Mucosa of stomach (tissue), 1 donor: ENCODE data around the gene NRXN2.

ENCODE experiments used
- H3K27me3 ChIP-seq: one replicate; pipeline ENCODE4 v1.7.0; 2013; ENCODE audit warnings: mild to moderate bottlenecking, low read length; ENCODE audit not compliant: control insufficient read depth, insufficient read depth
- H3K36me3 ChIP-seq: one replicate; pipeline ENCODE4 v1.7.0; 2013; ENCODE audit warnings: low read length; ENCODE audit not compliant: control insufficient read depth, insufficient read depth
- H3K4me1 ChIP-seq: one replicate; pipeline ENCODE4 v1.7.0; 2013; ENCODE audit warnings: mild to moderate bottlenecking, low read length; ENCODE audit not compliant: control insufficient read depth, insufficient read depth
- H3K4me3 ChIP-seq: one replicate; pipeline ENCODE4 v1.7.0; 2013; ENCODE audit warnings: low read length
- H3K9ac ChIP-seq: one replicate; pipeline ENCODE4 v1.7.0; 2013; ENCODE audit warnings: mild to moderate bottlenecking, low read length, moderate library complexity
- H3K9me3 ChIP-seq: one replicate; pipeline ENCODE4 v1.7.0; 2013; ENCODE audit warnings: mild to moderate bottlenecking, low read length, moderate library complexity; ENCODE audit not compliant: control insufficient read depth
- donor health status: Pancreatic carcinoma.

NRXN2 gene

DNA sequence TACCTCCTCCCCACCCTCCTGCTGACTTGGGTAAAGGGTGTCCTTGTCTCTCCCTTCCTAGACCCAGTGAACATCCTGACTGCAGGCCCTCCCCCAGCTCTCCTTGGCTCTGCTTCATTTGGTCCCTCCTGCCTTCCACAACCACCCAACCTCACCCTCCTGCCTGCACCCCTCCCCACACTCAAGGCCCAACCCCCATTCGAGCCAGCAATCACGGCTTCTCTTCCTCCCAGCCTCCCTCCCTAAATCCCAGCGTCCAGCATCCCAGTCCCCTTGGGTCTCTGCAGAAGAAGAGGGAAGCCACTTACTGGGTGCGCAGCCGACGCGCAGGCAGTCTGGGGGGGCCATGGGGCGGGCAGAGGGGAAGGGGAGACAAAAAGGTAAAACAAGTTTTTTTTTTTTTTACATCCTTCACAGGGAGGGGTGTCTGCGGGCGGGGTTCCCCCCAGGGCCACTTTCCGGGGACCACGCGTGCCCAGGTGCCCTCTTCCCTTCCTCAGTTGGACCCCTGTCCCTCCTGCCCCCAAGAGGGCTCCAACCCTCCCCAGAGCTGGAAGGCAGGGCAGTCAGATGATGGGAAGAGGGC lies 69.5 kb downstream of the NRXN2 start:
- Histone ChIP-seq H3K9ac (no peak overlapping the region), H3K4me1 (no peaks in the 10 kb centered on the region), H3K9me3 (no peaks in the 10 kb centered on the region), H3K27me3 (peaks cover 4% of the 10 kb centered on the region), H3K4me3 (no peak overlapping the region), H3K36me3 (no peaks in the 10 kb centered on the region)

DNA sequence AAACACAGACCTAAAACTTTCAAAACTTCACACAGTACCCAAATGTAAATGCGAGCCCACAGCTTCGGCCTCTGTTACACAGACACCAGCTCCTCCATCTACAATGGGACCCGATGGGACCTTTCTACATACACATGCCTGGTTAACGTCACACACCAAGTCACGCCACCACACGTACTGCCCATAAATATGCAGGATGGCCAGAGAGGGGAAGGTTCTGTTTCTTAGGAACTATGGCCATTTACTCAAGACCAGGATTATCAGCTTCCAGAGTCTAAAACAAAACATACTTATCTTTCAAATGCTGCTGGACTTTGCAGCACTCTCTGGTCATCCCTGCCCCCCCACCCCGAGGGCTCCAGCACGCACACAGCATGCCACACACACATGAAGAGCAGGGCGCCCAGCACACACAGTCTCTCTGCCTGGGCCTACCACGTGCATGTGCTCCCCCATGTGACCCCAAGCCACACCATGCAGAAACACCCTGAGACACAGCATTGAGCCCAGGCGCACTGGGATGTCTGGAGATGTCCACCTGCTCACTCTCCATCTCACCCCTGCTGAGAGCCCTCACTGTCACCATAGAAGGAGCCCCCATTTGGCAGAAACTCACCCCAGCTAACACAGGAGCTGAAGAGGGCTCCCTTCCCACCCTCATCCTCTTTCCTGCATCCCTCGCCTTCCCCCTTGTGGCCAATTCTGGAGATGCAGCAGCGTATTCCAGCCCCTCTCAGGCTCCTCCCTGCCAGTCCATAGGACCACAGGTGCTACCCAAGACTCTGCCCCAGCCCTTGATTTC lies 70.2 kb downstream of the NRXN2 start:
- Histone ChIP-seq H3K4me3 (no peak overlapping the region), H3K27me3 (peaks cover 4% of the 10 kb centered on the region), H3K9me3 (no peaks in the 10 kb centered on the region), H3K36me3 (no peaks in the 10 kb centered on the region), H3K9ac (no peak overlapping the region), H3K4me1 (no peaks in the 10 kb centered on the region)

- H3K4me1 ChIP-seq = no peaks in the 10 kb centered on the region
- peaks cover 14% of the 10 kb centered on the region for H3K27me3 ChIP-seq
- no peaks in the 10 kb centered on the region for H3K36me3 ChIP-seq
- H3K9me3 ChIP-seq = no peaks in the 10 kb centered on the region
- H3K4me3 ChIP-seq = no peak overlapping the region
- no peak overlapping the region for H3K9ac ChIP-seq
Measured at GRCh38 chr11:64650923-64651523, 72.0 kb downstream of the NRXN2 start.

GRCh38 chr11:64649291-64649697 lies 73.7 kb downstream of the NRXN2 start:
- Histone ChIP-seq H3K4me1 (no peaks in the 10 kb centered on the region), H3K9ac (no peak overlapping the region), H3K4me3 (no peak overlapping the region), H3K9me3 (no peaks in the 10 kb centered on the region), H3K36me3 (no peaks in the 10 kb centered on the region), H3K27me3 (peaks cover 30% of the 10 kb centered on the region)

DNA sequence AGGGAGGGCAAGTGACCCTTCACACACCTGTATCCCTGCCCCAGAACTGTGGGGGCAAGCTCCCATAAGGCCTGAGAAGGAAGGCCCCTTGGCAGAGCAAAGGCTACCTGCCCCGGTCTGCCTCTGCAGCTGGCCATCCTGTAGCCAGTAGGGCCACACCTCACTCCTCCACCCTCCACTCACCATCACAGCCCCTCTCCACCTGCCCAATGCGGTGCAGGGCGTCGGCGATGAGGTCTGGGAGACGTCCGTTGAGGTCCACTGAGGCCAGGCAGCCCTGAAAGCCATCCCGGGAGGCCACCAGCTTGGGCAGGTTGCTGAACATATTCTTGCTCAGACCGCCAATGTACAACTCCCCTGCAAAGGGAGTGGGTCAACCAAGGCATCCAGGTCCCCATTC lies 74.4 kb downstream of the NRXN2 start:
- Histone ChIP-seq H3K9ac (no peak overlapping the region), H3K27me3 (peaks cover 38% of the 10 kb centered on the region), H3K4me1 (no peaks in the 10 kb centered on the region), H3K4me3 (no peak overlapping the region), H3K36me3 (no peaks in the 10 kb centered on the region), H3K9me3 (no peaks in the 10 kb centered on the region)

DNA sequence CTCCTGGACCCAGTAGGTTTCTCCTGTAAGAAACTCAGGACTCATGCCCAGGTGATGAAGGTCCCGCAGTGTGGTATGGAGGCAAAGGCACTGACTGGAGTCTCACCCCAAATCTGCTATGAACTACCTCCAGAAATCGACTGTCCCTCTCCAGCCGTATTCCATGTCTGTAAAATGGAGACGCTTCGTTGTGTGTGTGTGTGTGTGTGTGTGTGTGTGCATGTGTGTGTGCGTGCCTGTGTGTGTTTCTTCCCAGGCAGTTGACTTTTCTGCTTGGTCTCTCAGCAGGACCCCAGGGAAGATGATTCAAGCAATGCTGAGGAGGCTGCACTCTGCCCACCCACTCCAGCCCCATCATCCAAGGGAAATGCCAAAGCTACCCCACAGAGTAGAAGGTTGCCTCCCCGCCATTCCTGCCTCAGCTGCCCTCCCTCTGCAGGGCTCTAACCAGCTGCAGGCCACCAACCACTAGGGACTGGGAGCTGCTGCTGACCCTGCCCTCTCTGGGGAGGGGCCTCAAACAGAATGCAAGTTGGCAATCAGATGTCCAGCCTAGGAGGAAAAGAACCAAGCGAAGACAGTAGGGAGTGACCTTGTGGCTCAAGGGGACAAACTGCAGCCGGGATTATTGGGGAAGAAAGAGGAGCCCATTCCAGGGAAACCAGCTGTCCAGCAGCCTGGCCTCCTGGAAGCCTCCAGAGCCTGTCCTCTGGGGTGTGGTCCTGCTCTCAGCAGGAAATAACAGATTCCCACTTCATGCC lies 75.8 kb downstream of the NRXN2 start:
- Histone ChIP-seq H3K4me1 (no peaks in the 10 kb centered on the region), H3K27me3 (peaks cover 41% of the 10 kb centered on the region), H3K9me3 (no peaks in the 10 kb centered on the region)

DNA sequence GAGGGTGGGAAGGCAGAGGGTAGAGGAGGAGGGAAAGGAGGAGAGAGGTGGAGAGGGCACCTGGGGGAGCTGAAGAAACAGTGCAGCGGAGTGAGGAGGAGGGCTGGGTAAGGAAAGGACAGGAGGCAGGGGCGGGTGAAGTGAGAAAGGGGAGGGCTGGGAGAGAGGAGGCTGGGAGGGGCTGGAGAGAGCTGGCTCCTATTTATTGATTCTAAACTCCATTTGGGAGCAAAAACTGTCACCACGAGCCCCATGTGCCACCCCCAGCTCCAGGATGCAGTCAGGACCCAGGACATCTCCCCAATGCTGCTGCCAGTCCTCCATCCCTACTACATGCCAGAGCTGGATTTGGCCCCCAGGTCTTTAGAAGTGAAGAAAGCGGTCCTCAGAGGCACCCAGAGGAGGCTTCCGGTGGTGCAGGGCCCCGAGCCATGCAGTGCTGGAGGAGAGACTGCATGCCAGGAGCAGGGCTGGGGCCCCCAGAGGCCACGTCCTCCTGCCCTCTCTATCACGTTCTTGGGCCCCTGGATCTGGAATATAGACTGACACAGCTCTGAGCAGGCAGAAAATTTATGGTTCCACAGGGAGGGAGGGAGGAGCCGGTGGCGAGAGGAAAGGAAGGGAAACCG lies 78.2 kb downstream of the NRXN2 start:
- Histone ChIP-seq H3K36me3 (no peaks in the 10 kb centered on the region), H3K27me3 (peaks cover 66% of the 10 kb centered on the region), H3K4me1 (no peaks in the 10 kb centered on the region), H3K9me3 (no peaks in the 10 kb centered on the region), H3K4me3 (no peak overlapping the region), H3K9ac (no peak overlapping the region)

More for the DNA sequence above, 75.8 kb downstream of the NRXN2 start:
- Histone ChIP-seq H3K9ac (no peak overlapping the region), H3K36me3 (no peaks in the 10 kb centered on the region), H3K4me3 (no peak overlapping the region)

- Histone ChIP-seq H3K9me3 (no peaks in the 10 kb centered on the region), H3K4me3 (no peak overlapping the region), H3K36me3 (no peaks in the 10 kb centered on the region), H3K27me3 (peaks cover 73% of the 10 kb centered on the region), H3K4me1 (no peaks in the 10 kb centered on the region), H3K9ac (no peak overlapping the region)
Measured at GRCh38 chr11:64643920-64644646, 78.9 kb downstream of the NRXN2 start.

DNA sequence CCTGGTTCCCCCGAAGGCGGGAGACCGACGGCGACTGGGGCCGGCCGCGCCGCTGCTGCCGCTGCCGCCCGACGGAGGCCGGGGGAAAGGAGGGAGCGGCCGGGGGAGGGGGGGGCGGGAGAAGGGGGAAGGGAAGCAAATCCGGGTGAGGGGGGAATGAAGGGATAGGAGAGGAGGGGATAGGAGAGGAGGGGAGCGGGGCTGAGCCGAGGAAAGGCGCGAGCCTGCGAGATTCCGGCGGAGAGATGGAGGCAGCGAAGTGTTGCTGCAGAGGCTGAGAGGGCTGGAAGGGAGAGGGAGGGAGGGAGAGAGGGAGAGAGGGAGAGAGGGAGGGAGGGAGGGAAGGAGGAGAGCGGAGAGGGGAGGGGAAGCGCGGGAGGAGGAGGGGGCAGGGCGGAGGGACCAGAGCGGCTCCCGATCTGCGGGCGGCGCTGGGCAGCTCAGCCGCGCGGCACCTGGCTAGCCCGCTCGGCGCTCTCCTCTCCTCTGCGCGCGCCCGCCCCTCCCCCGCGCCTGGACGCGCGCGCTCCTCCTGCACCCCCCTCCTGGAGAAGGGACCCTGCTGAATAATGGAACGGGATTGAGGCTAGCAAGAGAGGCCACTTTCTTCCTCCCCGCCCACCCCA lies 79.6 kb downstream of the NRXN2 start:
- peaks cover 79% of the 10 kb centered on the region for H3K27me3 ChIP-seq
- no peak overlapping the region for H3K4me3 ChIP-seq
- no peaks in the 10 kb centered on the region for H3K4me1 ChIP-seq
- no peaks in the 10 kb centered on the region for H3K9me3 ChIP-seq
- no peak overlapping the region for H3K9ac ChIP-seq
- no peaks in the 10 kb centered on the region for H3K36me3 ChIP-seq

GRCh38 chr11:64642871-64643255 lies 80.1 kb downstream of the NRXN2 start:
- Histone ChIP-seq H3K4me3 (no peak overlapping the region), H3K9ac (no peak overlapping the region), H3K27me3 (peaks cover 84% of the 10 kb centered on the region), H3K36me3 (no peaks in the 10 kb centered on the region), H3K4me1 (peaks cover 3% of the 10 kb centered on the region), H3K9me3 (no peaks in the 10 kb centered on the region)

DNA sequence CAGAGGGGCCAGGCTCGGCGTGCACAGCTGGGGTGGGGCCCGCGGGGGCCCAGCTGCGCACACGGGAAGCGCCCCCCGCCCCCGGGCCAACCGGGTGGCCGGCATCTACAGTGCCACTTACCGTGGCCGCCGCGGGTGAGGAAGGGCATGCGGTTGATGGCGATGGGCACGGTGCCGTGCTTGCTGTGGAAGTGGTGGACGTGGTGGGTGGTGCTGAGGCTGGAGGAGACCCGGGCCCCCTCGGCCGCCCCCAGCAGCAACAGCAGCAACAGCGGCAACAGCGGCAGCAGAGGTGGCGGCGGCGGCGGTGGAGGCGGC lies 80.6 kb downstream of the NRXN2 start:
- Histone ChIP-seq H3K4me1 (peaks cover 6% of the 10 kb centered on the region), H3K4me3 (no peak overlapping the region), H3K27me3 (peaks cover 89% of the 10 kb centered on the region), H3K9me3 (no peaks in the 10 kb centered on the region), H3K9ac (no peak overlapping the region), H3K36me3 (no peaks in the 10 kb centered on the region)
